22Rv1 (cell line): Measurements from ENCODE around the gene SMG7.

Source experiments
- ZFX ChIP-seq: fragments of 450-650 bp; IDR thresholded peaks from 2 replicates; pipeline ENCODE4 v1.6.1; 2017; ENCODE audit warnings: antibody characterized with exemption, borderline replicate concordance
- TF ChIP-seq, protein P1 (sequence below): fragments of 450-650 bp; IDR thresholded peaks from 2 replicates; pipeline ENCODE4 v1.5.1; 2017; ENCODE audit warnings: mild to moderate bottlenecking

DNA sequence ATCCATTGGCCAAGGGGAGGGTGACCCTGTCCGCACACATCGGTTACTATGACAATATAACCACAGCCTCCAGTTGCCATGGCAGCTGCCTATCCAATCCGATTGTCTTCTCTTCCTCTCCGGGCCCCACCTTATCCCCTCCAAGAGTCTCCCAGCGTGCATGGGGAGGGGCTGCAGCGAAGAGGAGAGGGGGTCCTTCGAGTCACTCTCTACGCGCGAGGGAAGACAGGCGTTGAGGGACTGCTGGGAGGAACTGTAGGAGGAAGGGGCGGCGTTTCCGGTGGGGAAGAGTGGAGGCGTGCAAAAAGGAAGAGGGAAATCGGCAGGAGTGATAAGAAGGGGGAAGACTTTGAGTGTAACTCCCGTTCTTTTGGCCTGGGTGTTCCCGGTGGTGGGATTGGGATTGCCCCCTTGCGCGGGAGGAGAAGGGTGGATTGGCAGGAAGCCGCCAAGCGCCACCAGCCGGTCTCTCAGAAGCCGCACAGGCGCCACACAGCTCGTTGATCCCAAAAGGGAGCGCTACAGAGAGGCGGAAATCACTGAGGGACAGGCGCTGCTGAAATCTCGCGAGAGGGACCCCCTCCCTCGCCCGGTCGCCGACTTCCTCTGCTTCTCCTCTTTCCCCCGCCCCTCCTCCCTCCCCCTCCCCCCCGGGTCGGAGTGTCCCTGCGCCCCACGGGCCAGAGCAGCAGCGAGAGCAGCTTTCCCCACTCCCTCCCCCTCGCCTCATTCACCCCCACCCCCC is 384 bp upstream of the SMG7 start:
- TF ChIP-seq, protein P1, sequence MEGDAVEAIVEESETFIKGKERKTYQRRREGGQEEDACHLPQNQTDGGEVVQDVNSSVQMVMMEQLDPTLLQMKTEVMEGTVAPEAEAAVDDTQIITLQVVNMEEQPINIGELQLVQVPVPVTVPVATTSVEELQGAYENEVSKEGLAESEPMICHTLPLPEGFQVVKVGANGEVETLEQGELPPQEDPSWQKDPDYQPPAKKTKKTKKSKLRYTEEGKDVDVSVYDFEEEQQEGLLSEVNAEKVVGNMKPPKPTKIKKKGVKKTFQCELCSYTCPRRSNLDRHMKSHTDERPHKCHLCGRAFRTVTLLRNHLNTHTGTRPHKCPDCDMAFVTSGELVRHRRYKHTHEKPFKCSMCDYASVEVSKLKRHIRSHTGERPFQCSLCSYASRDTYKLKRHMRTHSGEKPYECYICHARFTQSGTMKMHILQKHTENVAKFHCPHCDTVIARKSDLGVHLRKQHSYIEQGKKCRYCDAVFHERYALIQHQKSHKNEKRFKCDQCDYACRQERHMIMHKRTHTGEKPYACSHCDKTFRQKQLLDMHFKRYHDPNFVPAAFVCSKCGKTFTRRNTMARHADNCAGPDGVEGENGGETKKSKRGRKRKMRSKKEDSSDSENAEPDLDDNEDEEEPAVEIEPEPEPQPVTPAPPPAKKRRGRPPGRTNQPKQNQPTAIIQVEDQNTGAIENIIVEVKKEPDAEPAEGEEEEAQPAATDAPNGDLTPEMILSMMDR, result no peak
- TF ChIP-seq ZFX, result no peak
